Spleen (tissue), 11 donors: ENCODE data around the gene MYORG. TPM values are rescaled to one million over a fixed set of nuclear protein-coding genes. Genes with fewer than 3 reads are reported as not detected.

ENCODE experiments used
- DNase-seq: peaks from one replicate; pipeline ENCODE4 v3.0.0-alpha.2; 2020
- H3K27ac ChIP-seq, 8 donors: fragments of 200-600 bp; sonication (generic) in 7 of 8; 1 replicate in 4 of 8; 2 replicates in 4 of 8; pipeline versions ENCODE4 v1.5.0 to v1.8.0; 2016 to 2021; ENCODE audit warnings: inconsistent platforms in 4 of 8, mild to moderate bottlenecking in 4 of 8, moderate library complexity in 1 of 8
- H3K27me3 ChIP-seq, 7 donors: fragments of 200-600 bp; sonication (generic) in 6 of 7; replicated peaks in 1 of 7; 1 replicate in 4 of 7; 2 replicates in 3 of 7; pipeline versions ENCODE4 v1.5.0 to v1.8.0; 2016 to 2021; ENCODE audit warnings: inconsistent platforms in 3 of 7, mild to moderate bottlenecking in 1 of 7
- H3K36me3 ChIP-seq, 6 donors: fragments of 200-600 bp; sonication (generic) in 5 of 6; 1 replicate in 4 of 6; 2 replicates in 2 of 6; pipeline versions ENCODE4 v1.5.0 to v1.8.0; 2016 to 2021; ENCODE audit warnings: inconsistent platforms in 2 of 6
- H3K4me1 ChIP-seq, 6 donors: fragments of 200-600 bp; sonication (generic) in 5 of 6; 1 replicate in 3 of 6; 2 replicates in 3 of 6; pipeline versions ENCODE4 v1.5.0 to v1.8.0; 2016 to 2021; ENCODE audit warnings: inconsistent platforms in 3 of 6
- H3K4me3 ChIP-seq, 8 donors: fragments of 200-600 bp; sonication (generic) in 7 of 8; 1 replicate in 4 of 8; 2 replicates in 4 of 8; pipeline versions ENCODE4 v1.5.0 to v1.8.0; 2016 to 2021; ENCODE audit warnings: inconsistent platforms in 4 of 8, mild to moderate bottlenecking in 4 of 8, moderate library complexity in 2 of 8
- H3K9me3 ChIP-seq, 8 donors: fragments of 200-600 bp; sonication (generic) in 7 of 8; 1 replicate in 4 of 8; 2 replicates in 4 of 8; pipeline versions ENCODE4 v1.5.0 to v1.8.0; 2016 to 2021; ENCODE audit warnings: inconsistent platforms in 4 of 8
- POLR2A ChIP-seq, 3 donors: fragments of 450-650 bp; IDR thresholded peaks; one replicate each; pipeline ENCODE4 v1.5.1; 2017; ENCODE audit warnings: antibody characterized with exemption in 3 of 3, mild to moderate bottlenecking in 1 of 3
- POLR2AphosphoS5 ChIP-seq, 3 donors: sonication (generic); formaldehyde crosslinking; IDR thresholded peaks; one replicate each; pipeline ENCODE4 v1.5.1; 2017; ENCODE audit warnings: antibody characterized with exemption in 3 of 3
- WGBS, 5 donors: extraction: QIAGEN DNeasy Blood & Tissue Kit in 3 of 5; methylation state at CpG; one replicate each; pipeline versions ENCODE4 v1.1.5 to v1.1.7; 2013 to 2018; 5-methylcytosine and 5-hydroxymethylcytosine counted together
- intact Hi-C: fragments of 100-400 bp; cut with DNase I; formaldehyde crosslinking; loops from one replicate; pipeline ENCODE4 v1.15.0; 2023; ENCODE audit warnings: low total_unique reads
- polyA plus RNA-seq, 3 donors: library from polyadenylated mRNA; stranded (reverse); fragments of 200-250 nt; gene quantifications; one replicate each; pipeline ENCODE4 v1.2.1, GENCODE V29; 2013
- total RNA-seq, 7 donors: library from RNA; depleted of rRNA in 3 of 7; stranded (reverse); fragments of >200 nt in 3 of 7; fragmentation: NEBNext Ultra II Directional in 4 of 7; extraction: Animal tissue kit (Norgen Biotek cat#: 25700) in 4 of 7; gene quantifications; one replicate each; pipeline versions ENCODE4 v1.1.0 to v1.2.1, GENCODE V29; 2016 to 2021
- TF ChIP-seq, protein P1 (sequence below), 11 experiments: fragments of 200-600 bp in 7 of 11; fragments of 450-650 bp in 4 of 11; sonication (generic) in 4 of 11; IDR thresholded peaks in 8 of 11; conservative IDR thresholded peaks in 3 of 11; 1 replicate in 7 of 11; 2 replicates in 4 of 11; pipeline versions ENCODE4 v1.4.0 to v1.8.0; 2016 to 2021; ENCODE audit warnings: antibody characterized with exemption in 11 of 11, inconsistent platforms in 4 of 11, mild to moderate bottlenecking in 1 of 11
- donor health status: healthy with polysubstance abuse.
- donor health status: DM: no; HTN: no; CAD: no; lungs with moderate emphysema.
- donor health status: DM: no; HTN: no; CAD: no.
- donor health status: Bipolar disorder and iron deficiency.
- donor health status: healthy.
- donor health status: DM: no; HTN: no; CAD: no.
- donor health status: DM: yes; HTN: yes; CAD: no.

The MYORG gene
- total and polyA plus RNA-seq, 10 donors = 0.22 to 2.2 (median 1.2) TPM

DNA sequence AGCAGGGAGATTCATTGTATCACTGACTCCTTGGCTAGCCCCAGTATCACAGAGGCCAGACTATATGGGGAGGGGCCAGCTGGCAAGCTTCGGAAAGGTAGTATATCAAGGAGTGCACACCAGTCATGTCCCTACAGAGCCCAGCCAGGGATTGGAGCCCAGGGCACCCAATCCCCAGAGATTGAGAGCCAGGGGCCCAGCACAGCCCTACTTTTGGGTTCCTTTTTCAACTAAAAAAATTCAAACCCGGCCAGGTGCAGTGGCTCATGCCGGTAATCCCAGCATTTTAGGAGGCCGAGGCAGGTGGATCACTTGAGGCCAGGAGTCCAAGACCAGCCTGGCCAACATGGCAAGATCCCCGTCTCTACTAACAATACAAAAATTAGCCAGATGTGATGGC is 5.4 kb upstream of the MYORG start:
- Histone ChIP-seq H3K4me1 (peaks cover 25 to 40% (median 32%) of the 10 kb centered on the region in 6 donors), H3K27me3 (peaks cover 0 to 18% (median 0%) of the 10 kb centered on the region in 7 donors), H3K36me3 (no peaks in the 10 kb centered on the region), H3K4me3 (no peak overlapping the region), H3K27ac (no peak overlapping the region), H3K9me3 (no peaks in the 10 kb centered on the region)
- DNase-seq = no peak
- 85 to 96% (median 92%) methylated on average over 5 of the region's 5 CpGs for WGBS, 5 donors
- TF ChIP-seq POLR2A (IDR thresholded peaks at IDR 0.05) = no peak
- TF ChIP-seq POLR2AphosphoS5 (IDR thresholded peaks at IDR 0.05) = no peak
- TF ChIP-seq, protein P1, sequence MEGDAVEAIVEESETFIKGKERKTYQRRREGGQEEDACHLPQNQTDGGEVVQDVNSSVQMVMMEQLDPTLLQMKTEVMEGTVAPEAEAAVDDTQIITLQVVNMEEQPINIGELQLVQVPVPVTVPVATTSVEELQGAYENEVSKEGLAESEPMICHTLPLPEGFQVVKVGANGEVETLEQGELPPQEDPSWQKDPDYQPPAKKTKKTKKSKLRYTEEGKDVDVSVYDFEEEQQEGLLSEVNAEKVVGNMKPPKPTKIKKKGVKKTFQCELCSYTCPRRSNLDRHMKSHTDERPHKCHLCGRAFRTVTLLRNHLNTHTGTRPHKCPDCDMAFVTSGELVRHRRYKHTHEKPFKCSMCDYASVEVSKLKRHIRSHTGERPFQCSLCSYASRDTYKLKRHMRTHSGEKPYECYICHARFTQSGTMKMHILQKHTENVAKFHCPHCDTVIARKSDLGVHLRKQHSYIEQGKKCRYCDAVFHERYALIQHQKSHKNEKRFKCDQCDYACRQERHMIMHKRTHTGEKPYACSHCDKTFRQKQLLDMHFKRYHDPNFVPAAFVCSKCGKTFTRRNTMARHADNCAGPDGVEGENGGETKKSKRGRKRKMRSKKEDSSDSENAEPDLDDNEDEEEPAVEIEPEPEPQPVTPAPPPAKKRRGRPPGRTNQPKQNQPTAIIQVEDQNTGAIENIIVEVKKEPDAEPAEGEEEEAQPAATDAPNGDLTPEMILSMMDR (IDR thresholded peaks at IDR 0.05 in 8 of 11, conservative IDR thresholded peaks at IDR 0.05 in 3 of 11) = no peak
- intact Hi-C loops = loop anchor here (5.0 to 10.0 kb wide), 2 partner anchors 50 to 127 kb away; no protein-coding TSS in a partner anchor

DNA sequence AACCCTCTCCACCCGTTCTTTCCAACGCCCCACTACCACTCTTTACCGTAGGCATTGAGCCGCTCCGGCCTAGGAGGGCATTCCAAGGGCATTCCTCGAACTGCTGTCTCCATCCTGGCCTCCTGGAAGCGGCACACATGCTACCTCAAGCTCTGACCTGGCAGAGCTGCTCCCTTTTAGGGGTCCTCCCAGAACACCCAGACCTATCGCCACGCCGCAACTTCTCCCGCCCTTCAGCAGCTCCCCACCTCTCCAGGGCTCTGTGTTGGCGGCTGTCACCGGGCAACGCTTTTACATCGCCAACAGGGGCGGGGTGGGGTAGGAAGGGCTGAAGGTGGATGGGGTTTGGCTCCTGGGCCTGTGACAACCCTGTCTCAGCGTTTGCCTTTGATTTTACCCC is 4.6 kb upstream of the MYORG start:
- DNase-seq = peak; percentile 82
- Histone ChIP-seq H3K4me1 (peaks cover 25 to 45% (median 35%) of the 10 kb centered on the region in 6 donors), H3K27me3 (peaks cover 0 to 18% (median 0%) of the 10 kb centered on the region in 7 donors), H3K36me3 (no peaks in the 10 kb centered on the region), H3K4me3 (peak overlapping the region in 7 of 8 donors; percentile 37 to 79 (median 51)), H3K27ac (peak overlapping the region in 2 of 8 donors; percentile 61 to 63), H3K9me3 (no peaks in the 10 kb centered on the region)
- intact Hi-C loops = loop anchor here (5.0 to 10.0 kb wide), 2 partner anchors 49 to 127 kb away; no protein-coding TSS in a partner anchor
- 34 to 50% (median 38%) methylated on average over 17 of the region's 17 CpGs for WGBS, 5 donors
- TF ChIP-seq, protein P1 (IDR thresholded peaks at IDR 0.05 in 8 of 11, conservative IDR thresholded peaks at IDR 0.05 in 3 of 11) = no peak
- TF ChIP-seq POLR2A (IDR thresholded peaks at IDR 0.05) = no peak
- TF ChIP-seq POLR2AphosphoS5 (IDR thresholded peaks at IDR 0.05) = no peak

DNA sequence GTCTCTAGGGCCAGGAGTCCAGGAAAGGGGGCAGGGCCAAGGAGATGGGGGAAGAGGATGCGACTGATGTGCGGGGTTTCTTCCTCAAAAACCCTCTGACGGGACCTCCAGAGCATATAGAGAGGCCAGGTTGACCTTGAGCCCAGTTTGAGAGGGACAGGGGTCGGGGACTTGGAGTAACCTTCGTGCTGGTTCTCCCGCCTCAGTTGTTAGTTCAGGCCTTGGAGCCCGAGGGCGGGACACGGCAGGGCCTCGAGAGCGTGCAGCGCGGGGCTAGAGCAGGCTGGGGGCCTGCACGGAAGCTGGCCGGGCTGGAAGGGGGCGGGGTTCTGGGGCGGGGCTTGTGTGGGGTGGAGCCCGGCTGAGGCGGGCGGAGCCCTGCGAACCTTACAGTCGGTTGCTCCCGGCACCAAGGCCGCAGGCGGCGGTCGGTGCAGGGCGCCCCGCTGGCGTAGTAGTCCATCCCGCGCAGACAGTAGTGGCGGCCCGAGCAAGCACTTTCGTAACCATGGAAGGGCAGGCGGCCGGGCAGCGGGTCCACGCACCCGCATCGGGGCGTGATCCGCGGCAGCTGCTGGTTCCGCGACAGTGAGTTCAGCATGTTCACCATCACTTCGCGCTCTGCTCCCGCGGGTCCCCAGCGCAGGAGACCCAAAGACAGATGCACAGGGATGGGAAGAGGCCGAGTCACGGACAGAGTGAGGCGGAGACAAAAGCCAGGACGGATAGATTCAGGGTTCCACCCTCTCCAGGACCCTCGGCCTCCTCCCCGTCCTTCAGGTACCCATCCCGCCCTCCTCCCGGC is 4.0 kb upstream of the MYORG start:
- H3K36me3 ChIP-seq = no peaks in the 10 kb centered on the region
- peaks cover 0 to 18% (median 0%) of the 10 kb centered on the region in 7 donors for H3K27me3 ChIP-seq
- H3K4me3 ChIP-seq = peak overlapping the region; percentile 37 to 79 (median 52)
- intact Hi-C loops = loop anchor here (5.0 to 10.0 kb wide), 2 partner anchors 48 to 126 kb away; no protein-coding TSS in a partner anchor
- H3K27ac ChIP-seq = peak overlapping the region in 5 of 8 donors; percentile 20 to 63 (median 48)
- no peaks in the 10 kb centered on the region for H3K9me3 ChIP-seq
- TF ChIP-seq POLR2AphosphoS5 (IDR thresholded peaks at IDR 0.05) (peak; percentile 62 to 76 (median 71)), POLR2A (IDR thresholded peaks at IDR 0.05) (no peak)
- TF ChIP-seq, protein P1 (IDR thresholded peaks at IDR 0.05 in 8 of 11, conservative IDR thresholded peaks at IDR 0.05 in 3 of 11) = peak in 1 of 11 experiments; percentile 11
- peaks cover 29 to 51% (median 41%) of the 10 kb centered on the region in 6 donors for H3K4me1 ChIP-seq
- WGBS, 5 donors = 2 to 11% (median 3%) methylated on average over 20 to 59 of the region's 59 CpGs
- DNase-seq = peak; percentile 95
